Right lobe of liver (tissue), 6 donors: ENCODE results near the gene OSBPL9. TPM values are rescaled to one million over a fixed set of nuclear protein-coding genes. Genes with fewer than 3 reads are reported as not detected.

ENCODE experiments used
- ATAC-seq, 4 donors: fragments of 200-7000 bp; cut with Tn5 transposase; one replicate each; pipeline ENCODE4 v1.9.1; 2020; ENCODE audit warnings: mild to moderate bottlenecking in 4 of 4, moderate library complexity in 4 of 4
- DNase-seq, 3 donors: peaks; one replicate each; pipeline ENCODE4 v3.0.0-alpha.2; 2020
- H3K27ac ChIP-seq, 3 donors: fragments of 200-600 bp; one replicate each; pipeline ENCODE4 v1.8.0; 2022
- H3K27me3 ChIP-seq, 2 donors: fragments of 200-600 bp; one replicate each; pipeline ENCODE4 v1.8.0; 2022
- H3K36me3 ChIP-seq, 4 donors: fragments of 200-600 bp; sonication (generic) in 1 of 4; one replicate each; pipeline versions ENCODE4 v1.5.1 to v1.8.0; 2017 to 2022; ENCODE audit warnings: control low read depth in 1 of 4
- H3K4me1 ChIP-seq, 4 donors: fragments of 200-600 bp; sonication (generic) in 1 of 4; one replicate each; pipeline versions ENCODE4 v1.5.1 to v1.8.0; 2017 to 2022; ENCODE audit warnings: control low read depth in 1 of 4
- H3K4me3 ChIP-seq, 3 donors: fragments of 200-600 bp; one replicate each; pipeline ENCODE4 v1.8.0; 2022
- H3K9me3 ChIP-seq, 4 donors: fragments of 200-600 bp; sonication (generic) in 1 of 4; one replicate each; pipeline versions ENCODE4 v1.5.1 to v1.8.0; 2017 to 2022; ENCODE audit warnings: control low read depth in 1 of 4
- POLR2A ChIP-seq: fragments of 450-650 bp; IDR thresholded peaks from one replicate; pipeline ENCODE4 v1.6.1; 2017; ENCODE audit warnings: antibody characterized with exemption, mild to moderate bottlenecking
- WGBS: methylation state at CpG from one replicate; pipeline ENCODE4 v1.1.6; 2018; ENCODE audit warnings: low coverage, low lambda C conversion rate; ENCODE audit not compliant: insufficient coverage; ENCODE audit errors: missing lambda C conversion rate; 5-methylcytosine and 5-hydroxymethylcytosine counted together
- intact Hi-C, 2 donors: fragments of 100-400 bp; cut with DNase I; formaldehyde crosslinking; loops; one replicate each; pipeline versions ENCODE4 v1.11.2 to v1.14.1; 2022
- total RNA-seq, 6 experiments: library from RNA; depleted of rRNA in 2 of 6; stranded (reverse); fragments of >200 nt in 2 of 6; fragmentation: NEBNext Ultra II Directional in 3 of 6; extraction: Animal tissue kit (Norgen Biotek cat#: 25700) in 3 of 6; gene quantifications; one replicate each; pipeline versions ENCODE4 v1.1.0 to v1.2.4, GENCODE V29; 2016 to 2023
- TF ChIP-seq, protein P1 (sequence below), 4 donors: fragments of 200-600 bp in 3 of 4; fragments of 450-650 bp in 1 of 4; IDR thresholded peaks; one replicate each; pipeline versions ENCODE4 v1.5.1 to v1.8.0; 2016 to 2022; ENCODE audit warnings: antibody characterized with exemption in 4 of 4, mild to moderate bottlenecking in 2 of 4
- donor health status: DM: no; HTN: yes; CAD: no.
- donor health status: DM: no; HTN: no; CAD: no.
- donor health status: DM: no; HTN: no; CAD: no.
- donor health status: DM: no; HTN: yes; CAD: no.
- donor health status: DM: no; HTN: yes; CAD: no.

OSBPL9 gene
- total RNA-seq, 6 experiments from 2014 or later: 51.7 to 90.5 (median 71.7) TPM

DNA sequence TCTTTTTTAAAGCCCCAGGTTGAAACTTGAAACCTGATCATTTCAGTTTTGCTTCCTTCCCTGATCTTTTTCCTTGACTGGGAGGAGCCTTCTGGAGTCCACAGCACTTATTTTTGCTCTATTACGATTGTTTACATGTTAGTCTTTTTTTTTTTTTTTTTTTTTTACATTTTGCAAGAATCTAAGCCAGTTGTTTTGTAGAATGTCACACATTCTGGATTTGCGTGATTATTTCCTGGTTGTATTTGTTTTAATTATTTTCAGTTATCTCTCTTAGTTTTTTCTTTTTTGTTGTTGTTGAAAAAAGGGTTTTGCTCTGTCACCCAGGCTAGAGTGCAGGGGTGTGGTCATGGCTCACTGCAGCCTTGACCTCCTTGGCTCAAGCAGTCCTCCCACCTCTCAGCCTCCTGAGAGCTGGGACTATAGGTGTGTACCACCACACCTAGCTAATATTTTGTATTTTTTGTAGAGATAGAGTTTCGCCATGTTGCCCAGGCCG, 32.8 kb downstream of the OSBPL9 start:
- intact Hi-C loops: no loop called here
- DNase-seq: no peak
- Histone ChIP-seq H3K4me3 (no peak overlapping the region), H3K27ac (no peak overlapping the region), H3K27me3 (no peaks in the 10 kb centered on the region), H3K4me1 (peaks cover 0 to 47% (median 24%) of the 10 kb centered on the region in 4 donors), H3K36me3 (no peaks in the 10 kb centered on the region), H3K9me3 (no peaks in the 10 kb centered on the region)
- no peak for ATAC-seq
- 85% methylated on average over 4 of the region's 4 CpGs for WGBS
- TF ChIP-seq, protein P1, sequence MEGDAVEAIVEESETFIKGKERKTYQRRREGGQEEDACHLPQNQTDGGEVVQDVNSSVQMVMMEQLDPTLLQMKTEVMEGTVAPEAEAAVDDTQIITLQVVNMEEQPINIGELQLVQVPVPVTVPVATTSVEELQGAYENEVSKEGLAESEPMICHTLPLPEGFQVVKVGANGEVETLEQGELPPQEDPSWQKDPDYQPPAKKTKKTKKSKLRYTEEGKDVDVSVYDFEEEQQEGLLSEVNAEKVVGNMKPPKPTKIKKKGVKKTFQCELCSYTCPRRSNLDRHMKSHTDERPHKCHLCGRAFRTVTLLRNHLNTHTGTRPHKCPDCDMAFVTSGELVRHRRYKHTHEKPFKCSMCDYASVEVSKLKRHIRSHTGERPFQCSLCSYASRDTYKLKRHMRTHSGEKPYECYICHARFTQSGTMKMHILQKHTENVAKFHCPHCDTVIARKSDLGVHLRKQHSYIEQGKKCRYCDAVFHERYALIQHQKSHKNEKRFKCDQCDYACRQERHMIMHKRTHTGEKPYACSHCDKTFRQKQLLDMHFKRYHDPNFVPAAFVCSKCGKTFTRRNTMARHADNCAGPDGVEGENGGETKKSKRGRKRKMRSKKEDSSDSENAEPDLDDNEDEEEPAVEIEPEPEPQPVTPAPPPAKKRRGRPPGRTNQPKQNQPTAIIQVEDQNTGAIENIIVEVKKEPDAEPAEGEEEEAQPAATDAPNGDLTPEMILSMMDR (IDR thresholded peaks at IDR 0.05): no peak
- no peak for TF ChIP-seq POLR2A

DNA sequence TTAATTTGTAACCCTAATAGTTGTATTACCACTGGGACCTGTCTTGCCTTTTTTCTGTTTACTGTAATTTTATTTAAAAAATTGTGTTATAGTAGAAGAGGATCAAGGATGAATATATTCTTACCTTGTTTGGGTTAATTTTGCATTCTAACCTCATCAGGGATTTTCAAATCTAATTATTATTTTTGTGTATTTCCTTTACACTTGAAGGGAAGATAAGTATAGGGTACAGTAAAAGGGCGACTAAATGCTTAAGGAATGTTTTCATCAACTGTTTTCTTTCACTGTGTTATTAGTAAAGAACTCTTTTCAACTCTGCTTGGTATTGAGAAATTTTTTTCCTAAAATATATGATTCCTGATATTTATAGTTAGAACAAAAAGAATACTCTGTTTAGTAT, 33.3 kb downstream of the OSBPL9 start:
- no peak for TF ChIP-seq POLR2A
- TF ChIP-seq, protein P1 (IDR thresholded peaks at IDR 0.05): no peak
- ATAC-seq (no peak), DNase-seq (no peak)
- Histone ChIP-seq H3K27ac (no peak overlapping the region), H3K9me3 (no peaks in the 10 kb centered on the region), H3K36me3 (no peaks in the 10 kb centered on the region), H3K27me3 (no peaks in the 10 kb centered on the region), H3K4me1 (peaks cover 0 to 47% (median 24%) of the 10 kb centered on the region in 4 donors), H3K4me3 (no peak overlapping the region)
- 100% methylated on average over 1 of the region's 1 CpG for WGBS
- intact Hi-C loops: no loop called here

DNA sequence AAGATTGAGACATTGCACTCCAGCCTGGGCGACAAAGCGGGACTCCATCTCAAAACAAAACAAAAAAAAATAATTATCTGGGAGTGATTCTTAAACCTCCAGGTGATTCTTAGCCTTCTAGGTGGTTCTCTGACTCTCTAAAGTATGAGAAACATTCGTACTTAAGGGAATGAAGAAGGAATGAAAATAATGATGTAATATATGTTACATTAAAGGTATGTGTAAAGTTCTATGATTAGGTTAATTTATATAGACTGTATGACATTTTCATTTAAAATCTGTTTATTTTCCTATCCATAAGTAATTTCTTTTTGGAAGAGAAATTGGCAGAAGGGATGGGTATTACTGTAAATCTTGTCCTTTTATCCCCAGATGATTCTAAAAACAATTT, 34.7 kb downstream of the OSBPL9 start:
- no peak for ATAC-seq
- Histone ChIP-seq H3K4me1 (peaks cover 0 to 47% (median 24%) of the 10 kb centered on the region in 4 donors), H3K9me3 (no peaks in the 10 kb centered on the region), H3K27me3 (no peaks in the 10 kb centered on the region), H3K4me3 (no peak overlapping the region), H3K36me3 (no peaks in the 10 kb centered on the region), H3K27ac (no peak overlapping the region)
- WGBS: 94% methylated on average over 3 of the region's 3 CpGs
- DNase-seq: no peak
- intact Hi-C loops: no loop called here
- TF ChIP-seq POLR2A: no peak

DNA sequence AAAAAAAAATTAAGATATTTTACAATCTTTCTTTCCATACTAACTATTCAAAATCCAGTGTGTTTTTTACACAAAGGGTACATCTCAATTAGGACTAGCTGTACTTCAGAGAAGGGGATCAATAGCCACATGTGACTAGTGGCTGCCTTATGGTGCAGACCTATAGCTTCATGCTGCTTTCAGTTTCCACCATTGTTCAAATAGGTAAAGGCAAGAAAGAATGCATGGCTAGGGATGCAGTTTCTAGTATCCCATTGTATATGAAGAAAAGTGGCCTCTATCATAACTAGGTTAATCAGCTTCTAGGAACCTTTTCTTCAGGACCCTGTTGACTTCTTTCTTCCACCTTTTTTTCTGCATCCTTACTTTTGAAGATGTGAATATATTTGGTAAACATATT, 35.7 kb downstream of the OSBPL9 start:
- no peak overlapping the region for H3K4me3 ChIP-seq
- H3K36me3 ChIP-seq: no peaks in the 10 kb centered on the region
- TF ChIP-seq, protein P1 (IDR thresholded peaks at IDR 0.05): no peak
- no peak for TF ChIP-seq POLR2A
- peaks cover 0 to 41% (median 20%) of the 10 kb centered on the region in 4 donors for H3K4me1 ChIP-seq
- peak overlapping the region in 1 of 3 donors; percentile 33 for H3K27ac ChIP-seq
- H3K9me3 ChIP-seq: no peaks in the 10 kb centered on the region
- ATAC-seq (no peak), DNase-seq (no peak)
- intact Hi-C loops: no loop called here
- no peaks in the 10 kb centered on the region for H3K27me3 ChIP-seq

DNA sequence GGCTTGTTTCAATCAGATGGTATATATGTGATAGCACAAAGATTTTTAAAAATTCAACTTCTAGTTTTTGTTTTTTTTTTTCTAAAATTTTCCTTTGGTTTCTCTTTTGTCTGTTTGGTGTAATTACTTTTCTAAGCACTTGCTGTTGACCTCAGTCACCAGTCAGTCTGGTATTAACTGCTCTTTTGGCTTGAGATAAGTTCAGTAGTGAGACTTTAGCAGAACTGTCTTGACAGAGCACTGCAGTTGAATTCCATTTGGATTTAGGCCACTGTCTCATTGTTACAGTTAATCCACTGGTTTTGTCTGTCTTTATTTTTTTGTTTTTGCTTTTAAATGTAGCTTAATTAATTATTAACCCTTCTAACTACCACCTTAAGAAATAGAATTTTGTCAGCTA, 36.2 kb downstream of the OSBPL9 start:
- H3K27me3 ChIP-seq: no peaks in the 10 kb centered on the region
- no peaks in the 10 kb centered on the region for H3K36me3 ChIP-seq
- peak overlapping the region in 1 of 3 donors; percentile 33 for H3K27ac ChIP-seq
- H3K4me3 ChIP-seq: no peak overlapping the region
- peak; percentile 54 to 67 (median 64) for ATAC-seq
- H3K4me1 ChIP-seq: peaks cover 0 to 36% (median 15%) of the 10 kb centered on the region in 4 donors
- no peak for TF ChIP-seq POLR2A
- TF ChIP-seq, protein P1 (IDR thresholded peaks at IDR 0.05): no peak
- H3K9me3 ChIP-seq: no peaks in the 10 kb centered on the region
- intact Hi-C loops: no loop called here
- no peak for DNase-seq
